Activated CD4-positive, alpha-beta T cell treated with anti-CD3 and anti-CD28 coated beads for 48 hours (primary cell): ENCODE results near the gene TENT4B.

Source experiments
- DNase-seq: peaks from one replicate; pipeline ENCODE4 v3.0.0-alpha.2; 2020

TENT4B gene

DNA sequence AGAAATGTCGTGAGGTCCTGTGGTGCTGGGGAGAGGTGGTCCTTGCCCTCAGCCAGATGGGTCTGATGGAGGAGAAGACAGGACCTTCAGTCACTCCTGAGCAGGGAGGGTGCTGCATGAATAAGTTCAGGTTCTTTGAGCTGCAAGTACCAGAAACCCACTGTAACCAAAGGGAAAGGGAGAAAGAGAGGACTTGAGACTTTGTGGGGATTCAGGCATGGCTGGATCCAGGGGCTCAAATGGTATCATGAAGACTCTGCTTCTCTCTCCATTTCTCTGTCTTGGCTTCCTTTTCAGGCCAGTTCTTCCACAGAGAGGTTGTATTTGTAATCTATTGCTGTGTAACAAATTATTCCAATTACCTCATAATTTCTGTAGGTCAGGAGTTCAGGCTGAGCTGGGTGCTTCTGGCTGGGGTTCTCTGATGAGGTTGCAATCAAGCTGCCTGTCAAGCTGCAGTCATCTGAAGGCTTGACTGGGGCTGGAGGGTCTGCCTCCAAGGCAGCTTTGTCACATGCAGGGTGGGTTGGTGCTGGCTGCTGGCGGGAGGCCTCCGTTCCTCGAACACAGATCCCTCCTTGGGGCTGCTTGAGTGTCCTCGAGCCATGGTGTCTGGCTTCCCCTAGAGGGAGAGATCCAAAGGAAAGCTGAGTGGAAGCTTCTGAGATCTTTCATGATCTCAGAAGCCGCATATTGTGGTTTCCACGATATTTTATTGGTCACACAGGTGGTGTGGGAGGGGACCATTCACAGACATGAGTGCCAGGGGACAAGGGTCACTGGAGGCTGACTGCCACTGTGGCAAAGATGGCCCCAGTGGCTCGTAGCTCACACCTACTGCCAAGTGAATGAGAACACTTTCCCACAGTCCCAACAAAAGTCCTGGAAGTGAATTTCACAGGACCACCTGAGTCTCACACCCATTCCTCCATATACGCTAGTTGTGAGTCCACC is 107.4 kb downstream of the TENT4B start:
- DNase-seq: no peak

DNA sequence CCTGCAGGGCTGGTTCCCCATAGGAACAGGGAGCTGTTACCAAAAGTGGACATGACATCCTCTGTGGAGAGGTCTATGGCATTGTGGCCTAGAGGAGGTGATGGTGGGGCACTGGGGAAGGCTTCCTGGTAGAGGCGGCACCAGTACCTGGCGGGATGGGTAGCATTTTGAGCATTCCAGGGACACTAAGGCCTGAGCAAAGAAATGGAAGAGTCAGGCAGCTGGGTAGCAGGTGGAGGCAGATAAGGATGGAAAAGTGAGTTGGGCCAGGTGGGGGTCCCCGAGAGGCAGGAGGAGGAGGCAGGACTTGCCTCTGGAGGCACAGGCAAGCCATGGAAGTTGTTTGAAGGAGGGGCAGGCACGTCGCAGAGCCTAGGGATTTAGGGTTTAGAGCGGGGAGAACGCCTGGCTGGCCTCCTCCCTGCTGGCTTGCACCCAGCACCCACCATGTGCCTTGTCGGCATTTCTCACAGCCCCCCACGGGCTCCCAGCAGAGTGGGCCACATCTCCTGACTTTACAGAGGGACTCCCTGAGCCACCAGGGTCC is 108.1 kb downstream of the TENT4B start:
- DNase-seq: no peak

DNA sequence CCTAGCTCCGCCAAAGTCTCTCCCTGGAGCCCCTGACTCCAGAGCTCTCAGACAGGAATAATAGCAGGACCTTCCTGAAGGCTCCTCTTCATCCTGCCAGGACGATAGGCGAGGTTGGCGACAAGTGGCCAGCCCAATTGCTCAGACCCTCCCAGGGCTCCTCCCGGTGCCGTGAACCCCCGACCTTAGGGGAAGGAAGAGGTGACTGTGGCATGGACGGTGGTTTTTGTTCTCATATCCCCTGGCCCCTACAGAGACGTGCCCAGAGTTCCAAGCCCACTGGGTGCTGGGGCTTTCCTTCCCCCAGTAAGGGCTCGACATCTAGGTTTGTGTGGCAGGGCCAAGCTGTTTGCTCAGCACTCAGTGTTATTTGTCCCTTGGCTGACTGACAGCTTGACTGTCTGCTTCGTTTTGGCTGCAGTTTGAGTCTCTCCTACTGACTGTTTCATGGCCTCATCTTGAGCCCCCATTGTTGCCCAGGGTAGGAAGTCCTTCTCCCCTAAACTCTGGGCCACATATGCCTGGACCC is 108.7 kb downstream of the TENT4B start:
- no peak for DNase-seq

DNA sequence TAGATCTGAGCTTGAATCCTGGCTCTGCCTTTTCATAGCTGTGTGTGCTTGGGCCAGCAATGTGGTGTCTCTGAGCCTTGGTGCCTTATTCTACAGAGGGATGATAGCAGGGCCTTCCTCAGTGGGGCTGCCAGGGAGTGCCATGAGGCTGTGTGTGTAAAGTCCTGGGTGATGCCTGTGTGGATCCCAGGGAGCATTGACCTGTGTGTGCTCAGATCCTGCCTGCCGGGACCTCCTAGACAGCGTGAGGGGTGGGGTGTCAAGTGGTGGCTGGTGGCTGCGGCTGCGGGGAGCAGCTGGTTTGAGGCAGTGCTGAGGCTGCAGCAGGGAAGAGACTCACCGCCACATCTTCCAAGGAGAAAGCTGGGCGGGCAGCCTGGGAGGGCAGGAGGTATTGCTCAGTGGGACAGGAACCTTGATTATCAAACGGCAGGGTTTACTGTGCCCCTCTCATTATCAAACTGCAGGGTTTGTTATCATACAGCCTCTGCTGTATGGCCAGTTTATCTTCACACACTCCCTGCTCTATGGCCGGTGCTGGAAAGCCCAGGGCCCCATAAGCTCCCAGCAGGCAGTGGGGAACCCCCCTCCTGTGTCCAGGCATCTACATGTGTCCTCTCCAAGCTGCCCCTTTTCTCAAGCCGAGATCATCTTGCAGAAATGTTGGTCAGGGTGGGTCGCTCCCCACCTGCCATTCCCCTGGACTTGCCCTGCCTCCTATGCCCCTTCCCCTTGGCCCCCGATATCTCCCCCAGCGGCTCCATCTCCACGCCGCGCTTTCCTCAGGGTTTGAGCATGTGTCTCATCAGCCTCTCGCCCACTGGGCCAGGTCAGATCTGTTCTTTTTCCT is 110.2 kb downstream of the TENT4B start:
- no peak for DNase-seq

DNA sequence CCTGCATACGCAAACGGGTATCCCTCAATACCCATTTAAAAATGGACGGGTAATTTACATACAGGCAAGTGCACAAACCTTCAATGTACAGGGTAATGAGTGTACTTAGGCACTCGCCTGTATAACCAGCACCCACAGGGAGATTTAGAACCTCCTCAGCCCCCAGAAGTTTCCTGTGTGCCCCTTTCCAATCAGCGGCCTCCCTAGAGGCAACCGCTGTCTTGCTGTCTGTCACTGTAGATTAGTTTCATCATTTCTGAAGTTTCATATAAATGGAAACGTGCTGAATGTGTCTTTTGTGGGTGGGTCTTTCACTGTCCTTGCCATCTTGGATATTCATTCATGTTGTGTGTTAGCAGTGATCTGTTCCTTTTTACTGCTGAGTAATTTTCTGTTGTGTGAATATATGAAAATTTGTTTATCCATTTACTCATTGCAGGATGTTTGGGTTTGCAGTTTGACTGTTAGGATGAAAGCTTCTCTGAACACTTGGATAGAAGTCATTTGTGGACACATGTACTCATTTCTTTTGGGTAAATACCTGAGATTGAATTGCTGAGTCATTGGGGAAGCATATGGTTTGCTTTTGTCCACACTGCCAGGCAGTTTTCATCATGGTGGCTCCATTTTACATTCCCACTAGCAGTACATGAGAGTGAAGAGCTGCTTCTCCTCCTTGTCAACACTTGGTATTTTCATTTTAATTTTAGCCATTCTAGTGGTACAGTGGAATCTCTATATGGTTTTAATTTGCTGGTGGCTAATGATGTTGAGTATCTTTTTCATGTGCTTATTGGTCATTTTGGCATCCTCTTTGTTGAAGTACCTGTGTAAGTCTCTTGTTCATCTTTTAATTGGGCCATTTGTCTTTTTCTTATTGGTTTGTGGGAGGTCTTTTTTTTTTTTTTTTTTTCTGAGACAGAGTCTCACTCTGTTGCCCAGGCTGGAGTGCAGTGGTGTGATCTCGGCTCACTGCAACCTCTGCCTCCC is 111.1 kb downstream of the TENT4B start:
- DNase-seq: peak; percentile 49

DNA sequence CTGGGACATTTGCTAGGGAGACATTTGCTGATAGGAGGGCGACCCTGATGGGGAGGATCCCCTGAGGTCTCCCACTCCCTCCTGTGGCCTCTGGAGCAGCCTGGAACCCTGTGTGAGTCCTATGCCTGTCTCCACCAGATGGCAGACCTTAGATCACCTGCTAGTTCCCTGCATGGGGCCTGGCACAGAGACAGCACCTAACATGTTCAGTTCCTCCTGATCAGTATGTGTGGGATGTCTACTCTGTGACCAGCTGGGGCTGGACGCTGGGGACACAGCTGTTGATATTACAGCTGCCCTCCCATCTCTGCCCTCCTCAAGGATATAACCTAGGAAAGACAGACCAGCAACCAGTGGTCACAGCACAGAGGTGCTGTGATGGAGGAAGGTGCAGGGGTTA is 112.2 kb downstream of the TENT4B start:
- DNase-seq: no peak

DNA sequence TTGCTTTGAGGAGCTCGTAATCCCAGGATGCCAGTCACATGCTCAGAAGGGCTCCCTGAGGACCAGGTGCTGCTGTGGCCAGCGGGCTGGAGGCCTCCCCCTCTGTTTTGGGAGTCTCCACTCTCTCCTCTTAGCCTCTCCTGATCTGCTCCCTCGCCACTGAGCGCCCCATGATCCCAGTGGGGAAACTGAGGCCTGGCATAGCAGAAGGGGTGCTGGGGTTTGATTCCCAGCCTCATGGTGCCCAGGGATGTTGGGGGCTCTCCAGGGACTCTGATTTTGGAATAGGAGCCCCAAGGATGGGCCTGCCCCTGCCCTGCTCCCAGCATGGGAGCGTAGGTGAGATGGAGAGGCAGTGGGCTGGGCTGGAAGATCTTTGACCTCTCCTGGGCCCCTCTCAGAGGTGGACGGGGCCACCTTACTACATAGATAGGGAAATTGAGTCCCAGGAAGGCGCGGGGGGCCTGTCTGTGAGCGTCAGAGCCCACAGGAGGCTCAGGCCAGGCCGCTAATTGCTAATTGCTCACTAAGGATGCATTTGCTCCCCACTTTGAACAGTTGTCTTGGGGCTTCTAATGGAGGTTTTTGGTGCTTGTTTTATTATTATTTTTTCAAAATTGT is 112.7 kb downstream of the TENT4B start:
- no peak for DNase-seq

DNA sequence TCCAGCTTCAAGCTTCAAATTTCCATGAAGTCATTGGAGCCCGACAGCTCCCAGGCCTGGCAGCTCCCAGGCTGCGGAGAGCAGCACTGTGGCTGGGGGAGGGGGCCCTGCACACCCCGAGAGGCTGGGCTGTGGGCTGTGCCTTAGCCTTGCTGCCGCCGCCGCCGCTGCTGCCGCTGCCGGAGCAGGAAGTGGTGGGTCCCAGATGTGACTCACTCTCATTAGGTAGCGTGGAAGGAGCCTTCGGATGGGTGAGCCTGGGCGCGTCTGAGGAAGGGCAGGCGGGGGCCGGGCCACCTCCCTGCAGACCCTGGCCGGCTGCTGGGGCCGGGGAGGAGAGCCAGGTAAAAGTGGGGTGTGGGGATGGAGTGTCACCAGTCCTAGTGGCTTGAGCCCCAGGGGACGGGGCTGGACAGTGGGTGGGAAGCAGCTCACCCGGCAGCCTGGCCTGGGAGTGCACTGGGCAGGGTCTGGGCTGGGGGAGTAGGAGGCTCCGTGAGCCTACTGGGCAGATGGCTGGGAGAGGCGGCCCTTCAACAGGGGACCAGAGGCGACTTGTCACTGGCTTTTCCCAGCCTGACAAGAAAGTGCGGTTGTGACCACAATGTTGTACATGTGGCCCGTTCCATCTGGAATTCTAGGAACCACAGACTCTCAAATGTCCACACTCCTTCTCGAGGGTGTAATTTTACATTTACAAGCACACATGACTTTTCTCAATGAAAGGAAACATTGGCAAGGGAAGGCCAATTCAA is 113.4 kb downstream of the TENT4B start, which contains the start of gene ADCY7:
ADCY7 (plus strand) TSS at position 215 of the 755 bp plus-strand sequence. CDS start 21,629 bp downstream, outside the sequence.
- peak; percentile 90 for DNase-seq

DNA sequence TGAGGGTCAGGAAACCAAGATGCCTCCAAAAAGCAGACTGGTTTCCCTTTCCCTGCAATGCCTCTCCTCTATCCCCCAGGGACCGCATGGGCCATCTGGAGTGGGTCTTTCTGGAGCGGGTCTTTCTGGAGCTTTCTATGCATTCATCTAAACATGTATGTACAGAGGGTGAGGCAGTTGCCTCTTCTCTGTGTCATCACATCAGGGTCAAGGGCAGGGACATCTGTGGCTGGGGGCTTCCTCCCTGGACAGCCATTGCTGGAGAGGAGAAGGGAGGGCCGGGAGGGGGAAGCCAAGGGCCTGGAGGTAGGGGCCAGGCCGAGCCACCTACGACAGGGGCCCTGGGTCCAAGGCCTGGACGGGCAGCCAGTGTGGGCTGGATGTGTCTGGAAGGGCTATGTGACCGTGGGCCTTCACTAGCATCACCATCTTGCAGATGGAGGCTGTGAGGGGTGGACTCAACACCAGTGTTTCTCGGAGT is 114.1 kb downstream of the TENT4B start:
- DNase-seq: no peak

DNA sequence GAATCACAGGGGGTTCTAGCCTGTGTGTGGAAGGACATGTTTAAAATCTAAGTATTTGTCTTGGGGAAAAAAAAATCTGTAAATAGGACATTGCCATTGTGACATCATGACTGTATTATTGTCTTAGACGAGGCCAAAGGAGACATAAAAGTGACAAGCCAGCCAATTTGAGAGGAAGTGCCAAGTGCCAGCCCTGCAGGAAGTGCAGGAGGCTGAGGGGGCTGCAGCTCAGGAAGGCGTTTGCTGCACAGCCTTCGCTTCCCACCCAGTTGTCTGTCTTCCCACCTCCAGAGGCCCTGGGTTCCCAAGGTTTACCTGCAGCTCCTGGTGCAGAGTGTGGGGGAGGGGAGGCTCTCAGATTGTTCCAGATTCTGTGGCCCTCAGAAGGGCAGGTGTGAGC is 114.5 kb downstream of the TENT4B start:
- no peak for DNase-seq

DNA sequence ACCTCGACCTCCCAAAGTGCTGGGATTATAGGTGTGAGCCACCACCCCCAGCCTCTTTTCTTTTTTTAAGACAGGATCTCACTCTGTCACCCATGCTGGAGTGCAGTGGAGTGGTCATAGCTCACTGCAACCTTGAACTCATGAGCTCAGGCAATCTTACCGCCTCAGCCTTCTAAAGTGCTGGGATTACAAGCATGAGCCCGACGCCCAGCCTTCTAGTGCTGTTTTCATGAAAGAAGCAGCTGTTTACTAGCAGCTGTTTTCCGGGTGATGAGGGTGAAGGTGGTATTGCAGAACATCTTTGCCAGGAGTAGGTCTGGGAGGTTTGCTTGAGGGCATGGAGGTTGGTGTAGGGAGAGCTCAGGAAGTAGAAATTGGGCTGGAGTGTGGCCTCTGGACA is 115.2 kb downstream of the TENT4B start:
- no peak for DNase-seq

DNA sequence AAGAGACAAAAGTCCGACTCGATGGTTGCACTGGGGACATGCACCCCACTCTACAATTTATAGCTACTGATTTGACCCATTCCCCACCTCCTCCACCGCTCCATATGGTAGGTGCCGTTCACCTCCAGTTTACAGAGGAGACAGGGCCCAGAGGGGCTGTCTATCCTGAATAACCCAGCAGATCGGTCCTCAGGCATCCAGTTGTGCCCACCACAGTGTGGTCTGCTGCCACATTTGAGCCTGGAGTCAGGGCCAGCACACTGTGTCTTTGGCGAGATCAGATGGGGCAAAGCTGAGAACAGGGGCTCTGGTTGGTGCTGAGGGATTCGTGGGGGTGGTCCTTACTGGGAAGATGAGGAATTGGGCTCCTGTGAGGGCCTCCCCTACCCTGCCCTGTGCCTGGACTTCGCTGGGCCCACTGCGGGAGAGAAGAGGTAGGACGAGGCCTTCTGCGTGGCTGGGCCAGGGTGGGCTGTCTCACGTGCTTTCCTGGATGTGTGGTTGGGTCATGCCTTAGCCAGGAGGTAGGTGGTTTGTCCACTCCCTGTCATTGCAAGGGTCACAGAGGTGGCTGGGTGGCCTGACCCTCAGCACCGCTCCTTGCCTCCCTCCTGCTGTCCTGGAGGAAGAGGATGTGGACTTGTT is 116.1 kb downstream of the TENT4B start:
- DNase-seq: no peak

DNA sequence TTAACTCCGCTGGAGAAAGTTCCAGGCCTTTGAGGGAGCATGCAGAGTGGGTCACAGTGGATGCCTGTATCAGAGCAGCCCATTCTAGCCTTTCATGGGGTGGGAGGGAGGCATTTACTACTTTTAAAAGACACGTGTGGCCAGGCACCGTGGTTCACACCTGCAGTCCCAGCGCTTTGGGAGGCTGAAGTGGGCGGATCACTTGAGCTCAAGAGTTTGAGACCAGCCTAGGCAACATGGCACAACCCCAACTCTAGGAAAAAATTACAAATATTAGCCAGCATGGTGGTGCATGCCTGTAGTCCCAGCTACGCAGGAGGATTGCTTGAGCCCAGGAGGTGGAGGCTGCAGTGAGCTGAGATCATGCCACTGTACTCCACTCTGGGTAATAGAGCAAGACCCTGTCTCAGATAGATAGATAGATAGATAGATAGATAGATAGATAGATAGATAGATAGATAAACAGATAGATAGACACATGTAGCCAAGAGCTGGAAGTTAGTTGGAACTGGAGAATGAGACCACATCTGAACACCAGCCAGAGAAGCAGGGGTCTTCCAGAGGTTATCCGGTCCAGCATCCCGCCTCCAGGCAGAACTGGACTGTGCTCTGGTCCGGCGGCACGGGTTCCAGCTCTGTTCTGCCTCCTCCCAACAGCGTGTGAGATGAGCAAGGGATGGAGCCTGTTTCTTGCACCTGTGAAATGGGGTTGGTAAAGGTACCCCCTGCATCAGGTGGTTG is 116.8 kb downstream of the TENT4B start:
- no peak for DNase-seq

DNA sequence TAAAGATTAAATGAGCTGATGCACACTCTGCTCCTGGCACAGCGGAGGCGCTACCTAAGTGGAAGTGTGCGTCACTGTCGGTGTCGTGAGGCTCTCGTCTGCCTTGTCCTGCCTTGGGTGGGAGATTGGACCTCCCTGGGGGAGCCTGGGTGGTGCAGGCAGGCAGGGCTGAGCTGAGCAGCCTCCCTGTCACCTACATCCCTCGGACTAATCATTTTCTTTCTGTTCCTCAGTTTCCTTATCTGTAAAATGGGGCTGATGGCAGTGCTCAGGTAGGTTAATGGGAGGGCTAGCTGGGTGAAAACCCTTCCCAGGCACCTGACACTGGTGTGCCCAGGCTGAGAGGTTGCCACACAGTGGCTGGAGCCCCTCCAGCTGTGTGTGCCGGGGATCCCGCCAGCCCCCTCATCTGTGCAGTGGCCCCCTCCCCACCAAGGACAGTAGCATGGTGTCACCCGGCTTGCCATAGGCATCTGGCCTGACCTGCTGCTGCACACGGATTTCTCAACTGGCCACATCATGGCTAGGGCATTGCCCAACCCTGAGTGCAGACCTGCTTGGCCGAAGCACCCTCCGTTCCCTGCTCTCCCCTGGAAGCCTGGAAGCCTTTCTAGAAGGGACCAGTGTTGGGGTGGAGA is 117.5 kb downstream of the TENT4B start:
- DNase-seq: no peak

DNA sequence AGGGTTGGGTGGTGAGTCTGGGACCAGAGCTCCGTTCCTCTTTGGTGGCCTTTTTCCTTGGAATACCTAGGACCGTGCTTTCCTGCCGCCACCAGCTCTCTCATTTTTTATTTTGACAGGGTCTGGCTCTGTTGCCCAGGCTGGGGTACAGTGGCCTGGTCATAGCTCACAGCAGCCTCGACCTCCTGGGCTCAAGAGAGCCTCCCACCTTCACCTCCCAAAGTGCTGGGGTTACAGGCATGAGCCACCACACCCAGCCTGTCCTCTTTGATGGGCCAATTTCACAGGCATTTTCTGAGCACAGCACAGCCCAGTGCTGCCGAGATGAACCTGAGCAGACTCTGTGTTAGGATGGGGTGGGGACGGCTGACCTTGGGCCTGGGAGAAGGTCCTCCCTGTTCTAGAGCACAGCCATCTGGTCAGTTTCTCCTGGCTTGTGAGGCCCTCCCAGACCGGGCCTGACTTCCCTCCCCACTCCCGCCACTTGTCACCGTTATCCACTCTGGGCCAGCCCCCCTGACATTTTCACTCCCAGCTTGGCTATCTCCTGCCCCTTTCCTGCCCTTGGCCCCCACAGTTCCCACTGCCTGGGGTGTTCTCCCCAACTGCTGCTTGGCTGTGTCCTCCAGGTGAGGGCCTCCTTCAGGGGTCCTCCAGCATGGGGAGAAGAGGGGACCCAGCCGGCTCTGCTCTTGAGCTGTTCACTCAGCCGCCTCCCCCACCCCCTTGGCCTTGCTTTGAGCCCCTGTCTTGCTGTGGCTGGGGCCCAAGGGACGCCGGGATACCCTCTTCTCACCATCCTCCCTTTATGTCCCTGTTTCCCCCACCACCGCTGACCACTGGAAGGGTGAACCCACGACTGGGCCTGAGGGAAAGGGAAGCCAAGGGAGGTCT is 118.3 kb downstream of the TENT4B start:
- DNase-seq: no peak

DNA sequence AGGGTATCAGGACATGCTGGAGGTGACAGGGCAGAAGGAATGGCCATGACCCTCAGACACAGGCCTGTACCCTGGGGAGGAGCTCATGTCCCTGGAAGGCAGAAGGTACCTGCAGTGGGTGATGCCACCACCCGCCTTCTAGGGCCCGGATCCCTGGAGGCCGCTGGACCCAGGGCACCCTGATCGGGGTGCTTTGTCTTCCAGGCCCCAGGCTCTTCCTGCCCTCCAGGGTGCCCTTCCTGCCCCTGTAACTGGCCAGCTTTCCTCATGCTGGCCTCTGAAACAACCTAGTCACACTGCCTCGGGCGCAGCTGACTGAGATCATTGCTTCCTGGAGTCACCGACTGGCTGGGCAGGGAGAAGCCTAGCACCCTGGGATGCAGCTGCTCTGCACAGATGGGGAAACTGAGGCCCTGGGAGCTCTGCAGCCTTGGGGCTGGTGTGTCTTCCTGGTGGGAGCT is 119.0 kb downstream of the TENT4B start:
- DNase-seq: no peak

DNA sequence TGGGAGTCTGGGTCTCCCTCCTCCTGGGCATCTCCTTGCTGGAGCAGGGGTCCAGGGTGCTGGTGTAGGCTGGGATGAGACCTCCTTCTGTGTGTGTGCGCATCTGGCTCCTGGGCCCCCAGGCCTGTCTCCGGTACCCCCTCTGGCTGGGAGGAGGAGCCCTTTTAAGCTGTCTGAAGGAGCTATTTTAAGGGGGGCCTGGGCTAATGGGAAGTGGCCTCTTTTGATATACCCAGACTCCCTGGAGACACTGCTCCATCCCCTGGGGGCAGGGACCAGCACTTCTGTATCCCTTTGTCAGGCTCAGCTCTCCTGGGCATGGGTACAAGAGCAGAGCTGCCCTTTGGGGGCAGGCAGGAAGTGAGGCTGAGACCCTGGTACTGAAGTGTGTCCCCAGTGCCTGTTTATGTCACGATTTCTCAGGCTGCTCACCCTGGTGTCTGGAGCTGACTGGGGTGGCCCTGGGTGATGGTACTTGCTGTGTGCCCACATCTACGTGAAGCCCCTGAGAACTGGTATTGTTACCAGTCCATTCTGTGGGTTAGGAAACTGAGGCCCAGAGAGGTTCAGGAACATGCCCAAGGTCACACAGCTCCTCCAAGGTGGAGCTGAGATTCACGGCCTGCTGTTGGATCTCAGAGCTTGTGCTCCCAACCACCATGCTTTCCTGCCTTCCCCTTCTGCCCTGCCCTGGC is 119.7 kb downstream of the TENT4B start:
- DNase-seq: no peak
